Upper lobe of right lung (tissue), 1 donor: ENCODE data around the gene JSRP1. TPM values are rescaled to one million over a fixed set of nuclear protein-coding genes. Genes with fewer than 3 reads are reported as not detected.

ENCODE experiments used
- ATAC-seq: fragments of 200-7000 bp; cut with Tn5 transposase; one replicate; pipeline ENCODE4 v1.9.1; 2020; ENCODE audit warnings: mild to moderate bottlenecking, moderate library complexity
- DNase-seq: peaks from one replicate; pipeline ENCODE4 v3.0.0-alpha.2; 2020
- H3K27ac ChIP-seq: fragments of 200-600 bp; one replicate; pipeline ENCODE4 v1.8.0; 2022
- H3K27me3 ChIP-seq: fragments of 200-600 bp; one replicate; pipeline ENCODE4 v1.8.0; 2022; ENCODE audit warnings: mild to moderate bottlenecking
- H3K36me3 ChIP-seq: fragments of 200-600 bp; one replicate; pipeline ENCODE4 v1.8.0; 2022
- H3K4me1 ChIP-seq: fragments of 200-600 bp; one replicate; pipeline ENCODE4 v1.8.0; 2022
- H3K4me3 ChIP-seq: fragments of 200-600 bp; one replicate; pipeline ENCODE4 v1.8.0; 2022; ENCODE audit warnings: mild to moderate bottlenecking
- H3K9me3 ChIP-seq: fragments of 200-600 bp; one replicate; pipeline ENCODE4 v1.8.0; 2022
- CTCF ChIP-seq: fragments of 200-600 bp; IDR thresholded peaks from one replicate; pipeline ENCODE4 v1.8.0; 2022; ENCODE audit warnings: antibody characterized with exemption
- intact Hi-C: fragments of 100-400 bp; cut with DNase I; formaldehyde crosslinking; loops from one replicate; pipeline ENCODE4 v1.11.0; 2022
- total RNA-seq: library from RNA; stranded (reverse); fragmentation: NEBNext Ultra II Directional; extraction: Animal tissue kit (Norgen Biotek cat#: 25700); gene quantifications from one replicate; pipeline ENCODE4 v1.2.1, GENCODE V29; 2021
- donor health status: DM: no; HTN: yes; CAD: no; lungs with severe emphysema.

Gene JSRP1
- total RNA-seq, 1 donor from 2014 or later, result 1.1 TPM

DNA sequence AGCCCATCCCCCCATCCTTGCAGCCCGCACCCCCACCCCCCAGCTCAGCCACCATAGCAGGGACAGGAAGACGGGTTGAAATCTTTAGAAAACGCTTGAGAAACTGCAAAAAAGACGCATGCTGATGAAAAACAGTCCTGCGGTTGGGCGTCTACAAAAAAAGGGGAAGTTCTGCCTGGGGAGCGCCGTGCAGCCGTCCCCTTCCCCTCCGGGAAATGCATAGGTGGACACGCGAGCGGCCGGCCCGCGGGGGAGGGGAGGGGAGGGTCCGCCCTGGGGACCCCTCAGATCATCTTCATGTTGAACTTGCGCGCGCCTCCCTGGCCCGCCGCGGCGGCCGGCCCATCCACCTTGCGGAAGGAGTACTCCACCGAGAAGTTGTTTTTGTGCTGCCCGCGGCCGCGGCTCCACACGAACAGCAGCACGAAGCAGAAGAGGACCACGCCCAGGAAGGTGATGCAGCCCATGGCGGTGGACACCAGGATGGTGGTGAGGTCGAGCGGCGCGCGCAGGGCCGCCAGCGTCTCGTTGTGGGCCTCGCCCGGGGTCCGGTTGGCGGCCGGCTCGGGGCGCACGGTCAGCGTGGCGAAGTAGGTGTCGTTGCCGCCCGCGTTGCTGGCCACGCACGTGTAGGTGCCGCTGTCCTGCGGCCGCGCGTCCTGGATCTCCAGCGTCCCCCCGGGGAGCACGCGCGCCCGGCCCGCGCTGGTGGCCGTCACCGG is 33.7 kb upstream of the JSRP1 start:
- peaks cover 52% of the 10 kb centered on the region for H3K27me3 ChIP-seq
- ATAC-seq (peak; percentile 62), DNase-seq (peak; percentile 82)
- peak overlapping the region; percentile 75 for H3K27ac ChIP-seq
- peaks cover 15% of the 10 kb centered on the region for H3K4me1 ChIP-seq
- intact Hi-C loops, result no loop called here
- TF ChIP-seq CTCF, result no peak
- no peaks in the 10 kb centered on the region for H3K9me3 ChIP-seq
- H3K4me3 ChIP-seq, result peak overlapping the region; percentile 50
- no peaks in the 10 kb centered on the region for H3K36me3 ChIP-seq

GRCh38 chr19:2288818-2289713 is 32.8 kb upstream of the JSRP1 start:
- H3K36me3 ChIP-seq, result no peaks in the 10 kb centered on the region
- H3K9me3 ChIP-seq, result no peaks in the 10 kb centered on the region
- DNase-seq (no peak), ATAC-seq (no peak)
- peaks cover 15% of the 10 kb centered on the region for H3K4me1 ChIP-seq
- peak overlapping the region; percentile 75 for H3K27ac ChIP-seq
- peaks cover 48% of the 10 kb centered on the region for H3K27me3 ChIP-seq
- TF ChIP-seq CTCF, result no peak
- H3K4me3 ChIP-seq, result peak overlapping the region; percentile 50
- intact Hi-C loops, result no loop called here

DNA sequence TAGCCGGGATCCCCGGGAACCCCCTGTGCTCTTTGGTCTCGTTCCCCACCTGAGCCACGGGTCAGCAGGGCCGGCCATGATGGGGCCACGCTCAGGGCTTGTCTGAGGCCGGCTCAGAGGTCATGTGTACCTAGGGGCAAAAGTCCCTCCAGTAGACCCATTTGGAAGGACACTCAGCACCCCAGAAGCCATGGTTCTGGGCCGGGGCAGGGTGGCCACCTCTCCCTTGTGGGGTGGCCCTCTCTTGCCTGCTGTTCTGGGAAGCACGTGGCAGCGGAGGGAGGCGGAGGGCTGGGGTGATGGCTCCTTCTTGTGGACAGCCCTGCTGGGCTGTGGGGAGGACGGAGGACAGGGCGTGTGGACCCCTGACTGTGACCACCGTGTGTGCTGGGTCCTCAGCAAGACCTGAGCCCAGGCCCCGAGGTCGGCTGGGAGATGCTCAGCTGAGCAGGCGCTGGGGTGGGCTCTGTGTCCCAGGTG is 32.2 kb upstream of the JSRP1 start:
- peaks cover 15% of the 10 kb centered on the region for H3K4me1 ChIP-seq
- intact Hi-C loops, result no loop called here
- H3K4me3 ChIP-seq, result no peak overlapping the region
- no peak for ATAC-seq
- no peaks in the 10 kb centered on the region for H3K36me3 ChIP-seq
- TF ChIP-seq CTCF, result no peak
- H3K27me3 ChIP-seq, result peaks cover 41% of the 10 kb centered on the region
- no peak for DNase-seq
- peak overlapping the region; percentile 24 for H3K27ac ChIP-seq
- no peaks in the 10 kb centered on the region for H3K9me3 ChIP-seq

DNA sequence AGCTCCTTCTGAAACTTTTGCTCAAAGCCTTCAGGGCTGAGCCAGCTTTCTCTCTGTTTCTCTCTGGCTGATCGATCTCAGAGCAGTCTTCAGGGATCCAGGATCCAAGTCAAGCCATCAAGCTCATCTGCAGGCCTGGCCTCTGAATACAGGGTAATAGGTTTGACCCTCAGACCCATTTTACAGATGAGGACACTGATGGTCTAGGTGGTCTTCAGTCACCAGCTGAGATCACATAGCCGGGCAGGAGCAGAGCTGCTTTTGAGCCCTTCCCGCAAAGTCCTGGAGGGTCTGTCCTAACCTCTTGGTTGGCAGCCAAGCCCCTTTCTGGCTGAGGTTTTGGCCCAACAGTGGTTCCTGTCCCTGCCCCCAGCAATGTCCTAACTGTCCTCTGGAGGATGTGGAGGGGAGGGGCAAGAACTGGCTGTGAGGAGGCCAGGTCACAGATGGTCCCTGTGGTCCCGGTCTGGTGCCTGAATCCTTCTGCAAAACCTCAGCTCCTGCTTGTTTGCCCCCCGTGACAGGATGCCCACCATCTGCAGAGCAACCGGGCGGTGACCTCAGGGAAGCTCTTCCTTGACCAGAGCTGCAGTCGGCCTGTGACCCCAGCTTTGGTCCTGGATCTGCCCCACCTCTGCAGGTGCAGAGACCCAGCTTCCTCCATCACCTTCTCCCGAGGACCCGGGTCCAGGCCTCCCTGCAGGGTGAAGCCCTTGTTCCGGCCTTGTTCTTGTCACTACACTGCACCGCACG is 31.5 kb upstream of the JSRP1 start:
- H3K36me3 ChIP-seq, result no peaks in the 10 kb centered on the region
- H3K9me3 ChIP-seq, result no peaks in the 10 kb centered on the region
- peaks cover 35% of the 10 kb centered on the region for H3K27me3 ChIP-seq
- intact Hi-C loops, result no loop called here
- no peak overlapping the region for H3K4me3 ChIP-seq
- peak; percentile 3 for ATAC-seq
- no peak for DNase-seq
- peaks cover 15% of the 10 kb centered on the region for H3K4me1 ChIP-seq
- no peak for TF ChIP-seq CTCF
- no peak overlapping the region for H3K27ac ChIP-seq

GRCh38 chr19:2286402-2287140 is 30.4 kb upstream of the JSRP1 start:
- intact Hi-C loops, result no loop called here
- no peak overlapping the region for H3K4me3 ChIP-seq
- DNase-seq, result no peak
- peaks cover 26% of the 10 kb centered on the region for H3K4me1 ChIP-seq
- H3K27ac ChIP-seq, result no peak overlapping the region
- TF ChIP-seq CTCF, result no peak
- no peaks in the 10 kb centered on the region for H3K9me3 ChIP-seq
- peaks cover 23% of the 10 kb centered on the region for H3K27me3 ChIP-seq
- H3K36me3 ChIP-seq, result no peaks in the 10 kb centered on the region
- no peak for ATAC-seq
